Neuronal stem cell (in vitro differentiated cells): ENCODE data around the gene CGRRF1.

Source experiments
- DNase-seq: peaks from one replicate; pipeline ENCODE4 v3.0.0-alpha.2; 2013; ENCODE audit warnings: low spot score
- H2AFZ ChIP-seq: one replicate; pipeline ENCODE4 v1.6.1; 2013; ENCODE audit warnings: mild to moderate bottlenecking, low read length, inconsistent platforms
- H2AK5ac ChIP-seq: 2 replicates; pipeline ENCODE4 v1.6.1; 2013; ENCODE audit warnings: low read depth, mild to moderate bottlenecking, inconsistent platforms, low read length, moderate library complexity, mixed read lengths
- H2BK120ac ChIP-seq: 2 replicates; pipeline ENCODE4 v1.6.1; 2013; ENCODE audit warnings: low read depth, mild to moderate bottlenecking, inconsistent platforms, low read length, moderate library complexity, mixed read lengths
- H2BK12ac ChIP-seq: one replicate; pipeline ENCODE4 v1.6.1; 2013; ENCODE audit warnings: low read length, inconsistent platforms
- H2BK15ac ChIP-seq: 2 replicates; pipeline ENCODE4 v1.6.1; 2013; ENCODE audit warnings: mild to moderate bottlenecking, low read length, inconsistent platforms, mixed read lengths
- H2BK5ac ChIP-seq: one replicate; pipeline ENCODE4 v1.6.1; 2013; ENCODE audit warnings: inconsistent platforms, mild to moderate bottlenecking, low read length, moderate library complexity
- H3K14ac ChIP-seq: one replicate; pipeline ENCODE4 v1.6.1; 2013; ENCODE audit warnings: low read length, inconsistent platforms
- H3K18ac ChIP-seq: 2 replicates; pipeline ENCODE4 v1.6.1; 2013; ENCODE audit warnings: low read length, inconsistent platforms
- H3K23ac ChIP-seq: 2 replicates; pipeline ENCODE4 v1.6.1; 2013; ENCODE audit warnings: low read depth, mild to moderate bottlenecking, mixed read lengths, low read length, inconsistent platforms; ENCODE audit not compliant: poor library complexity
- H3K27ac ChIP-seq: replicated peaks from 3 replicates; pipeline ENCODE4 v1.5.1; 2013; ENCODE audit warnings: low read length, inconsistent platforms
- H3K27me3 ChIP-seq, 3 experiments: 2 replicates each; pipeline ENCODE4 v1.6.1; 2013; ENCODE audit warnings: low read length in 3 of 3, mild to moderate bottlenecking in 2 of 3, inconsistent platforms in 1 of 3, low read depth in 1 of 3, mixed read lengths in 1 of 3, moderate library complexity in 1 of 3; ENCODE audit not compliant: control insufficient read depth in 3 of 3, insufficient read depth in 3 of 3
- H3K36me3 ChIP-seq, 2 donors: replicated peaks in 1 of 2; 2 replicates each; pipeline ENCODE4 v1.6.1; 2013; ENCODE audit warnings: low read length in 2 of 2; ENCODE audit not compliant: control insufficient read depth in 2 of 2, insufficient read depth in 2 of 2
- H3K4ac ChIP-seq: 2 replicates; pipeline ENCODE4 v1.6.1; 2013; ENCODE audit warnings: inconsistent platforms, mild to moderate bottlenecking, low read length, moderate library complexity
- H3K4me1 ChIP-seq, 2 donors: 1 replicate in 1 of 2; 2 replicates in 1 of 2; pipeline ENCODE4 v1.6.1; 2013; ENCODE audit warnings: low read length in 2 of 2, low read depth in 1 of 2; ENCODE audit not compliant: control insufficient read depth in 2 of 2, insufficient read depth in 1 of 2
- H3K4me2 ChIP-seq: one replicate; pipeline ENCODE4 v1.6.1; 2013; ENCODE audit warnings: mild to moderate bottlenecking, low read length, inconsistent platforms; ENCODE audit not compliant: insufficient read depth, poor library complexity, severe bottlenecking
- H3K4me3 ChIP-seq, 2 donors: 2 replicates each; pipeline ENCODE4 v1.5.1; 2013; ENCODE audit warnings: low read length in 2 of 2, mild to moderate bottlenecking in 2 of 2, inconsistent platforms in 1 of 2, moderate library complexity in 1 of 2
- H3K79me1 ChIP-seq: one replicate; pipeline ENCODE4 v1.6.1; 2013; ENCODE audit warnings: low read depth, mild to moderate bottlenecking, inconsistent platforms, low read length, moderate library complexity
- H3K9ac ChIP-seq: one replicate; pipeline ENCODE4 v1.6.1; 2013; ENCODE audit warnings: mild to moderate bottlenecking, low read depth, low read length, inconsistent platforms; ENCODE audit not compliant: poor library complexity
- H3K9me3 ChIP-seq, 2 donors: replicated peaks in 1 of 2; 2 replicates each; pipeline versions ENCODE3 to v1.6.1; 2013; ENCODE audit warnings: low read length in 2 of 2, mild to moderate bottlenecking in 2 of 2, inconsistent platforms in 1 of 2, low read depth in 1 of 2, mixed read lengths in 1 of 2, moderate library complexity in 1 of 2; ENCODE audit not compliant: control insufficient read depth in 2 of 2, insufficient read depth in 1 of 2
- H4K8ac ChIP-seq: one replicate; pipeline ENCODE4 v1.6.1; 2013; ENCODE audit warnings: low read depth, mild to moderate bottlenecking, inconsistent platforms, low read length, moderate library complexity
- H4K91ac ChIP-seq: one replicate; pipeline ENCODE4 v1.6.1; 2013; ENCODE audit warnings: low read length, low read depth, mild to moderate bottlenecking, inconsistent platforms; ENCODE audit not compliant: poor library complexity
- WGBS, 2 donors: extraction: QIAGEN DNeasy Blood & Tissue Kit; methylation state at CpG; one replicate each; pipeline ENCODE4 v1.1.7; 2013; ENCODE audit warnings: missing lambda C conversion rate in 2 of 2, mixed read lengths in 1 of 2; ENCODE audit not compliant: insufficient read length in 2 of 2, insufficient replicate concordance in 1 of 2; ENCODE audit errors: extremely low coverage in 2 of 2; 5-methylcytosine and 5-hydroxymethylcytosine counted together

CGRRF1 gene

DNA sequence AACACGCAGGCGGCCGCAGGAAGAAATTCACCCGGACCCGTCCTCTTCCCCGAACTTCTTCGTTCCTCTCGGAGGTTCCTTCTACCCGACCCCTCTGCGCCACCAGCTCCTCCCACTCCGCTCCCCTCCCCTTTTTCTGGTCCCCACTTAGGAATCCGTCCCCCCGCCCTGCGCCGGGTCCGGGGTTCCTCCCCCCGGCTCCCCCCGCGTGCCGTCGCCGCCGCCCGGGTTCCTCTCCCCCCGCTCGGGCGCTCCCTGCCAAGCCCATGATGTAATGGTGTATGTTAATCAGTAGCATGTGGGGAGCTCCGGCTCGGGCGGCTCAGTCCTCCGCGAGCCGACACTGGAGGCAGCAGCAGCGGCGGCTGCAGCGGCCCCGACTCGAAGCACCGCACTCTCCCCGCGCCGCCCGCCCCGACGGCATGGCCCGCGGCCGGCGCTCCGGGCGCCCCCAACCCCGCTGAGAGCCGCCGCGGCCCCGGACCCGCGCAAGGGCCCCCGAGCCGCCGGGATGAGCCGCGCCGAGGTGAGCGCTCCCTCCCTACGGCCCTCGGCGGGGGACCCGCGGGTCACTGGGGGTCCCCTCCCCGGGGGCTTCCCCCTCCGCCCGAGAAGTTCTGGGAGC lies 56.2 kb downstream of the CGRRF1 start:
- H3K27me3 ChIP-seq = peaks cover 0 to 6% (median 0%) of the 10 kb centered on the region in 3 experiments

GRCh38 chr14:54566410-54567223 lies 56.9 kb downstream of the CGRRF1 start, which contains the start of gene SAMD4A:
SAMD4A (plus strand) TSS chr14:54567128; CDS start chr14:54567917, 789 bp downstream.
- Histone ChIP-seq H3K79me1 (peaks cover 5% of the 10 kb centered on the region), H3K4ac (no peak within 1 kb of the TSS), H3K9me3 (no peaks in the 10 kb centered on the region), H3K27me3 (peaks cover 0 to 6% (median 0%) of the 10 kb centered on the region in 3 experiments), H3K27ac (no peak within 1 kb of the TSS), H3K14ac (peak within 1 kb of the TSS; percentile 87), H4K91ac (no peak within 1 kb of the TSS), H2BK120ac (peak within 1 kb of the TSS; percentile 16), H3K4me1 (peaks cover 12 to 24% of the 10 kb centered on the region in 2 donors), H3K9ac (peak within 1 kb of the TSS; percentile 92), H3K18ac (peak within 1 kb of the TSS; percentile 97), H3K4me2 (peak within 1 kb of the TSS; percentile 95), H4K8ac (peak within 1 kb of the TSS; percentile 10), H3K36me3 (peaks cover 0 to 20% of the 10 kb centered on the region in 2 donors), H2AFZ (peak within 1 kb of the TSS; percentile 97), H2BK12ac (no peak within 1 kb of the TSS), H2AK5ac (peak within 1 kb of the TSS; percentile 42), H2BK15ac (peak within 1 kb of the TSS; percentile 88), H2BK5ac (peak within 1 kb of the TSS; percentile 72), H3K4me3 (peak within 1 kb of the TSS; percentile 74 to 86), H3K23ac (peak within 1 kb of the TSS; percentile 94)
- DNase-seq = peak; percentile 74
- no CpG with 5 or more reads among the region's 91 CpGs for WGBS, 2 donors

More for the DNA sequence above, 56.2 kb downstream of the CGRRF1 start:
- H2AK5ac ChIP-seq = peak overlapping the region; percentile 28
- H3K9me3 ChIP-seq = no peaks in the 10 kb centered on the region
- H2BK12ac ChIP-seq = no peak overlapping the region
- H3K79me1 ChIP-seq = peaks cover 5% of the 10 kb centered on the region
- no peak overlapping the region for H3K9ac ChIP-seq
- peak overlapping the region; percentile 97 for H2AFZ ChIP-seq
- no peak overlapping the region for H4K8ac ChIP-seq
- no peak overlapping the region for H3K14ac ChIP-seq
- no peak overlapping the region for H3K4ac ChIP-seq
- peak overlapping the region; percentile 94 for H3K18ac ChIP-seq
- peaks cover 0 to 13% of the 10 kb centered on the region in 2 donors for H3K36me3 ChIP-seq
- H3K4me1 ChIP-seq = peaks cover 12 to 24% of the 10 kb centered on the region in 2 donors
- no CpG with 5 or more reads among the region's 73 CpGs for WGBS, 2 donors
- DNase-seq = peak; percentile 80
- peak overlapping the region; percentile 95 for H3K4me2 ChIP-seq
- peak overlapping the region; percentile 91 for H2BK120ac ChIP-seq
- peak overlapping the region; percentile 77 for H3K23ac ChIP-seq
- H3K4me3 ChIP-seq = peak overlapping the region; percentile 74 to 86
- no peak overlapping the region for H4K91ac ChIP-seq
- H2BK5ac ChIP-seq = peak overlapping the region; percentile 93
- no peak overlapping the region for H3K27ac ChIP-seq
- peak overlapping the region; percentile 75 for H2BK15ac ChIP-seq

DNA sequence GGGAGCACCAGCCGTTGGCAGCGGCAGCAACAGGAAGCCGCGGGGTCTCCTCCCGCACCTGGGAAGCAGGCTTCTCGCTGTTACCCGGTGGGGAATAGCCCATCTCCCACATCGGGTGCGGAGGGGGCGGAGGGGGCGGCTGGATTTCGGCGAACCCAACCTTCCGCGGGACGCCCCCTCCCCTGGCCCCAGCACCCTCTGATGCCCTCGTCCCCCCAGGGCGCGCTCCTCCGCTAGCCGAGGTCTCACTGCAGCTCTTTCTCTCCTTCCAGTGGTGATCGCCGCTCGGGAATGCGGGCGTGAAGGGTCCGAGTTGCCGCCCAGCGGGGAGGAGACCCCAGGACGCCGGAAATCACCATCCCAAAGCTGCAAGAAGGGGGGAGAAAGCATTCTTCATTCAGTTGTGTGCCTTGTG lies 57.5 kb downstream of the CGRRF1 start:
- H3K36me3 ChIP-seq = peaks cover under 1 to 26% of the 10 kb centered on the region in 2 donors
- H2BK15ac ChIP-seq = no peak overlapping the region
- WGBS, 2 donors = no CpG with 5 or more reads among the region's 31 CpGs
- no peak overlapping the region for H4K91ac ChIP-seq
- peak overlapping the region; percentile 89 for H3K9ac ChIP-seq
- no peak overlapping the region for H3K14ac ChIP-seq
- no peak overlapping the region for H3K4ac ChIP-seq
- peaks cover 0 to 6% (median 0%) of the 10 kb centered on the region in 3 experiments for H3K27me3 ChIP-seq
- peak overlapping the region; percentile 74 to 86 for H3K4me3 ChIP-seq
- peaks cover 5% of the 10 kb centered on the region for H3K79me1 ChIP-seq
- peak overlapping the region; percentile 72 for H2BK5ac ChIP-seq
- H2BK12ac ChIP-seq = no peak overlapping the region
- no peak overlapping the region for H3K27ac ChIP-seq
- peak overlapping the region; percentile 95 for H3K4me2 ChIP-seq
- peak overlapping the region; percentile 94 for H3K23ac ChIP-seq
- H2BK120ac ChIP-seq = no peak overlapping the region
- H3K9me3 ChIP-seq = peaks cover 0 to 4% of the 10 kb centered on the region in 2 donors
- peak; percentile 33 for DNase-seq
- peaks cover 12 to 24% of the 10 kb centered on the region in 2 donors for H3K4me1 ChIP-seq
- peak overlapping the region; percentile 10 for H4K8ac ChIP-seq
- H2AK5ac ChIP-seq = peak overlapping the region; percentile 42
- H3K18ac ChIP-seq = peak overlapping the region; percentile 92
- peak overlapping the region; percentile 97 for H2AFZ ChIP-seq
